ENCODE measurements around the gene SMOC2.
"Not testable (repeated sequence)": the region's sequence is repeated elsewhere in the genome, so short reads cannot be mapped to it uniquely, and the experiment has no call there.

Gene SMOC2

DNA sequence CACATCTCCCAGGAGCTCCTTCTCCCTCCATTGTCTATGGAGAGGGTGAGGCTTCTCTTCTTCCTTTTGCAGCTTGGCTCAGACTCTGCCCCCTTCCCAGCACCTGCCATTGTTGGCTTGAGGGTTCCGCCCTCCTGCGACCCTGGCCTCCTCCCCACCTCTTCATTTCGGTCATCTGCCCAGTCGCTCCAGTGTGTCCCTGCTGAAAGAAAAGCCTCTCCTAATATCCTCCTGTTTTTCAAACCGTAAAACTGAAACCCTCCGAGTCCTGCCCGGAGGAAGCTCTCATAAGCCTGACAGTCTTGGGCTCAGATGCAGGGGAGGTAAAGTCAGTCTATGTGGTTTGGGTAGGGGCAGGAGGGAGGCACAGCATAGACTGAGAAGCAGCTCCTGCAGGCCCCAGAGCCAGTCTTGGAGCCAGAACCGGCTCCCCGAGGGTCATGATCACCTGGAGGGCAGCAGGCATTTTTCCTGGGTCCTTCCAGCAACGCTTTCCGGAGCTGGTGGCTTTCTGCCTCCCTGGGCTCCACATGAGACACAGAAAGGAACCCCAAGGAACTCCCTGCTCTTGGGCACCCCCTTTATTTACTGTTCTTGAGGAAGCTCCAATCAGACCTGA, 235.1 kb downstream of the SMOC2 start:
- DNase-seq (ENCODE audit: low spot score in 2 of 2) = no peak
- no peak overlapping the region for H3K4me3 ChIP-seq
- in situ Hi-C loops (cut with MboI; ENCODE audit: low sequenced_read_pairs) = no loop called here
- H3K36me3 ChIP-seq (replicated peaks) = no peaks in the 10 kb centered on the region
- H3K4me1 ChIP-seq = no peaks in the 10 kb centered on the region
- no peaks in the 10 kb centered on the region for H3K27me3 ChIP-seq (ENCODE audit: low read depth)
- H3K9me3 ChIP-seq = no peaks in the 10 kb centered on the region

GRCh38 chr6:168676552-168677322, 235.8 kb downstream of the SMOC2 start:
- no peaks in the 10 kb centered on the region for H3K4me1 ChIP-seq
- no peak overlapping the region for H3K4me3 ChIP-seq
- no peaks in the 10 kb centered on the region for H3K9me3 ChIP-seq
- in situ Hi-C loops (cut with MboI; ENCODE audit: low sequenced_read_pairs) = no loop called here
- H3K36me3 ChIP-seq (replicated peaks) = no peaks in the 10 kb centered on the region
- DNase-seq (ENCODE audit: low spot score in 2 of 2) = no peak
- no peaks in the 10 kb centered on the region for H3K27me3 ChIP-seq (ENCODE audit: low read depth)

DNA sequence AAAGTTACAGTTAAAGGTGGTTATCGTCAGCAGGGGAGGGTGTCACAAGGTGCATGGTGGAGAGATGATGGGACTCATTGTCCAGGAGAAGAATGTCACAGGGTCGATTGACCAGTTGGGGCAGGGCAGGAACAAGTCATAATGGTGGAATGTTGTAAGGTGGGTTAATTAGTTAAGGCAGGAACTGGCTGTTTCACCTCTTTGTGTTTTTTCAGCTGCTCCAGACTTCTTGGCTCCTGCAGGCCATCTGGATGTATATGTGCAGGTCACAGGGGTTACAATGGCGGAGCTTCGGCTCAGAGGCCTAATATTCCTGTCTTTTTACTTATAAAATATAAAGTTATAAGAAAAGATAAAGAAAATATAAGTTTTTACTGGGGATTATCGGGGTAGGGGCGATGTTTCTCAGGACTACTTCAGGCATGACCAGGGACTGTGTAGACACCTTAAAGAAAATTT, 236.4 kb downstream of the SMOC2 start:
- H3K4me3 ChIP-seq; H3K36me3 ChIP-seq (replicated peaks); H3K27me3 ChIP-seq (ENCODE audit: low read depth); H3K9me3 ChIP-seq; H3K4me1 ChIP-seq; DNase-seq (ENCODE audit: low spot score in 2 of 2); in situ Hi-C loops (cut with MboI; ENCODE audit: low sequenced_read_pairs): not testable (repeated sequence)

DNA sequence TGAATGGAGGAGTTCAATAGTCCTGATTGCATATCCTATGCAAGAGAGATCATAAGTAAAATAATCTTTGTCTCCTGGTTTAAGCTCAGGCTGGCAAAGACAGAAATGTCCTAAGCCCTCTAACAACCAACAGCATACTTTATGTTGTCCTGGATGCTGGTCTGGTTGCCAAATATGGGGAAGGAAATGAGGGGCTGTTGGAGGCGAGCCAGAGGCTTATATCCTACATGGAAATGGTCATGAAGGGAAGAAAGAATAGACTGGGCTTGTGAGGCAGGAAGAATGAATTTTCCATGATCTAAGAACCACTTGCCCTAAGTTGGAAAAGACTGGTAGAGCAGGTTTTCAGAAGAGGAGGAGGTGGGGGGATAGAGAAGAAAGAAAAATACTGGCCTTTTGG, 237.1 kb downstream of the SMOC2 start:
- H3K4me3 ChIP-seq = no peak overlapping the region
- no peaks in the 10 kb centered on the region for H3K27me3 ChIP-seq (ENCODE audit: low read depth)
- no peaks in the 10 kb centered on the region for H3K36me3 ChIP-seq (replicated peaks)
- in situ Hi-C loops (cut with MboI; ENCODE audit: low sequenced_read_pairs) = no loop called here
- DNase-seq (ENCODE audit: low spot score in 2 of 2) = no peak
- H3K4me1 ChIP-seq = no peaks in the 10 kb centered on the region
- no peaks in the 10 kb centered on the region for H3K9me3 ChIP-seq

DNA sequence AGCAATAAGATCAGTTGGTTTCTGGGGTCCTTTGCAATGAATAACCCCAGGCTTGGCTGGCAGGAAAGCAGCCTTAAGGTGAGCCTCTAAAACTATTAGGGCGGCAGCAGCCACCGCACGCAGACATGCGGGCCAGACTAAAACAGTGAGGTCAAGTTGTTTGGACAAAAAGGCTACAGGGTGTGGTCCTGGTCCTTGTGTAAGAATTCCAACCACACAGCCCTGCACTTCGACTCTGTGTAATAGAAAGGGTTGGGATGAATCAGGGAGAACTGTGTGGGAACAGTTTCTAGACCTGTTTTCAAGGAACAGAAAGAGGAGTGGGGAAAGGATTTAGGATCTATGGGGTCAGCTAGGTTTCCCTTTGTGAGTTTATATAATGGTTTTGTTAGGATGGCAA, 237.6 kb downstream of the SMOC2 start:
- H3K9me3 ChIP-seq = no peaks in the 10 kb centered on the region
- H3K36me3 ChIP-seq (replicated peaks) = no peaks in the 10 kb centered on the region
- in situ Hi-C loops (cut with MboI; ENCODE audit: low sequenced_read_pairs) = no loop called here
- H3K4me3 ChIP-seq = no peak overlapping the region
- no peak for DNase-seq (ENCODE audit: low spot score in 2 of 2)
- H3K27me3 ChIP-seq (ENCODE audit: low read depth) = no peaks in the 10 kb centered on the region
- H3K4me1 ChIP-seq = no peaks in the 10 kb centered on the region

DNA sequence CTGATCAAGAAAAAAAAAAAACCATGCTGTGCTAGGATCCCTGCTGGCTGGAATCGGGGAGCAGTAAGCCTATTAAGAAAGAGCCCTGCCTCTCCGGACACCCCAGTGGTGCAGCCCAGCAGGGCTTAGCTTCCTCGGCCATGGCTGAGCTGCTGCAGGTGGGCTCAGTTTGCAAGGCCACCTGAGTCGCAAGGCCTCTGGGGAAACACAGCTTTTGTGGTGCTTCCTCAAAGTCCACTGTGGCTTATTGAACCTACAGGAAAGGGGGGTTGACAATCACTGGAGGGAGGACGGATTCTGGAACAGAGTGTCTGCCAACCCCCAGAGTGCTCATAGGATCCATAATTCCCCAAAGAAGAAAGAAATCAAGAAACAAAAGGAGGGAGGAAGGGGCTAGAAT, 240.8 kb downstream of the SMOC2 start:
- no peaks in the 10 kb centered on the region for H3K4me1 ChIP-seq
- no peak for DNase-seq (ENCODE audit: low spot score in 2 of 2)
- in situ Hi-C loops (cut with MboI; ENCODE audit: low sequenced_read_pairs) = no loop called here
- H3K36me3 ChIP-seq (replicated peaks) = no peaks in the 10 kb centered on the region
- H3K9me3 ChIP-seq = no peaks in the 10 kb centered on the region
- H3K4me3 ChIP-seq = no peak overlapping the region
- H3K27me3 ChIP-seq (ENCODE audit: low read depth) = no peaks in the 10 kb centered on the region

DNA sequence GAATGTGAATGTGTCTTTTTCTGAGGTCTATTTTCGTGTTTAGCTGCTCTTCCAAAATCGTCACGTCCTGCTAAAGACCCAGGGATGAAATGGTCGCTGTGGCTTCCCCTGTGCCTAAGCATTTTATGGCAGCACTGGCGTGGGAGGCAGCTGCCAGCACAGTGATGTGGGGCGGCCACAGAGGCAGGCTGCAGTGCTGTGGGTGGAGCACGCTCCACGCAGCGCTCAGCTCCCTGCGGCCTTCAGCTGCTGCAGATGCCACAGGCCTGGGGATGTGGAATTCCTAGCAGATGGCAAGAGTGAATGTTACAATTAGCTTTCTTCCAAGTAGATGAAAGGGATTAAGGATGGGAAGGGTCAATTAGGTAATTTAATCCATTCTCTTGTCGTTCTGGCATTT, 242.6 kb downstream of the SMOC2 start:
- Histone ChIP-seq H3K27me3 (ENCODE audit: low read depth) (no peaks in the 10 kb centered on the region), H3K4me3 (no peak overlapping the region), H3K4me1 (no peaks in the 10 kb centered on the region), H3K9me3 (no peaks in the 10 kb centered on the region), H3K36me3 (replicated peaks) (no peaks in the 10 kb centered on the region)
- in situ Hi-C loops (cut with MboI; ENCODE audit: low sequenced_read_pairs) = no loop called here
- DNase-seq (ENCODE audit: low spot score in 2 of 2) = no peak

DNA sequence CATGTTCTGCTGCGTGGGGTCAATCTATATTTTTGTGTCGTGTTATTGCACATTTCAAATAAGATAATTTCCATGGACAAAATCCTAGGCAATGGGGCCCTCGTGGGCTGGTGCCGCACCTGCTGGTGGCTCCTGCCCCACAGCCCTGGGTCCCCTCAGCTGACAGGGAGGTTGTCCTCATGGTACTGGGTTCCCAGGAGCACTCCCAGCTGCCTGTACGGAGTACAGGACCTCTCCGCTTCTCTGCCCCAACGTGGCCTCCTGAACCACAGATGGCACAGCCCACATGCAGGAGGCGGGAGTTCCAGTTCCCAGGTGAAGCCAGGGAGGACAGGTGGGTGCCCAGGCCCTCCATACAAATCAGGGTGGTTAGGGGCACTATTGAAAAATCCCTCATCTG, 243.5 kb downstream of the SMOC2 start:
- H3K27me3 ChIP-seq (ENCODE audit: low read depth) = no peaks in the 10 kb centered on the region
- no peaks in the 10 kb centered on the region for H3K4me1 ChIP-seq
- no peak overlapping the region for H3K4me3 ChIP-seq
- no peak for DNase-seq (ENCODE audit: low spot score in 2 of 2)
- H3K36me3 ChIP-seq (replicated peaks) = no peaks in the 10 kb centered on the region
- H3K9me3 ChIP-seq = no peaks in the 10 kb centered on the region
- in situ Hi-C loops (cut with MboI; ENCODE audit: low sequenced_read_pairs) = no loop called here

DNA sequence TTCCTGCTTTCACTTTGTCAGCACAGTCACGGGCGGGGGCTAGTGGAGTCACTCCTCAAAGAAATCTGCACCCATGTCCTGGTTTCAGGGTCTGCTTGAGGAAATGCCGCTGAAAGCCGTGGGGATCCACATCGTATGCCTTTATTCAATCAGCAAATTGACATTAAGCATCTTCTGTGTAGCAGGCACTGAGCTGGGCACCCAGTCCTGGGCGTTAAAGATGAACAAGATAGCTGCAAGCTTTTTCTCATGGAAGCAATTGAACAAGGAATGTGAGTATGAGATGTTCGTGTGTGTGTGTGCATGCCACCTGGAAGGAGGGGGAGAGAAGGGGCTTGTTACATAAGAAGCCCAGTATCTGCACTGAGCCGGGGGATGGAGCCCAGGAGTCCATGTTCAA, 243.9 kb downstream of the SMOC2 start:
- DNase-seq (ENCODE audit: low spot score in 2 of 2) = no peak
- Histone ChIP-seq H3K4me3 (no peak overlapping the region), H3K9me3 (no peaks in the 10 kb centered on the region), H3K27me3 (ENCODE audit: low read depth) (no peaks in the 10 kb centered on the region), H3K4me1 (no peaks in the 10 kb centered on the region), H3K36me3 (replicated peaks) (no peaks in the 10 kb centered on the region)
- in situ Hi-C loops (cut with MboI; ENCODE audit: low sequenced_read_pairs) = no loop called here

DNA sequence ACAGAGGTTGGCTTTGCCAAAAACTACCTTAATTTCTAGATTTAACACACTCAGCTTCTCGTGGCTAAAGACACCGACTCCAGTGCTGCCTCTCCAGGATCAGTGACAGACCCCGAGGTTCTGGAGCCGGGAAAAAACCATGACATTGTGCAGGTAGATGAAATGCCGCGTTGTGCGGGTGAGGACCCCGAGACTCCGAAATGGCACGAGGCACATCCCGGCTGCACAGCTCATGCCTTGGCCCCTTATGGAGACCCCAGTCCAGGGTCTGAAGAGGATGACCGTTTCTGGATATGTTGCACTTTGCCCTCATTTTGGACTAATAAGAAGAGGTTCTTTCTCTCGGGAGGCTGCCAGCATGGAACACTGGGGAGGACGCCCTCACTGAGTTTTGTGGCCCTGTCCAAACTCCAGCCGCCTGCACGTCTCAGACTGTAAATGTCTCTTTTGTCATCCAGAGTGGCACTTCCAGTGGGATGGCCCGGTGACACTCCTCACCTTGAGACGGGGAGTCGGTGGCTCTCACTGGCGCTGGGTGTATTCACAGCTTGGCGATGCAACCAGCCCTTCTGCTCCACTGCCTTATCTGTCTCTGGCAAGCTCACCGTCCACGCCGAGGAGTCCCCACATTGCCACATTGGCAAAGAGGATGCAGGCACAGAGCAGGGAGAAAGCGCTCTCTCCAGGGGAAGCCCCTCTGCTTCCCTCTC, 245.2 kb downstream of the SMOC2 start:
- in situ Hi-C loops (cut with MboI; ENCODE audit: low sequenced_read_pairs) = no loop called here
- Histone ChIP-seq H3K4me3 (no peak overlapping the region), H3K4me1 (no peaks in the 10 kb centered on the region), H3K9me3 (no peaks in the 10 kb centered on the region), H3K27me3 (ENCODE audit: low read depth) (no peaks in the 10 kb centered on the region), H3K36me3 (replicated peaks) (no peaks in the 10 kb centered on the region)
- DNase-seq (ENCODE audit: low spot score in 2 of 2) = no peak

DNA sequence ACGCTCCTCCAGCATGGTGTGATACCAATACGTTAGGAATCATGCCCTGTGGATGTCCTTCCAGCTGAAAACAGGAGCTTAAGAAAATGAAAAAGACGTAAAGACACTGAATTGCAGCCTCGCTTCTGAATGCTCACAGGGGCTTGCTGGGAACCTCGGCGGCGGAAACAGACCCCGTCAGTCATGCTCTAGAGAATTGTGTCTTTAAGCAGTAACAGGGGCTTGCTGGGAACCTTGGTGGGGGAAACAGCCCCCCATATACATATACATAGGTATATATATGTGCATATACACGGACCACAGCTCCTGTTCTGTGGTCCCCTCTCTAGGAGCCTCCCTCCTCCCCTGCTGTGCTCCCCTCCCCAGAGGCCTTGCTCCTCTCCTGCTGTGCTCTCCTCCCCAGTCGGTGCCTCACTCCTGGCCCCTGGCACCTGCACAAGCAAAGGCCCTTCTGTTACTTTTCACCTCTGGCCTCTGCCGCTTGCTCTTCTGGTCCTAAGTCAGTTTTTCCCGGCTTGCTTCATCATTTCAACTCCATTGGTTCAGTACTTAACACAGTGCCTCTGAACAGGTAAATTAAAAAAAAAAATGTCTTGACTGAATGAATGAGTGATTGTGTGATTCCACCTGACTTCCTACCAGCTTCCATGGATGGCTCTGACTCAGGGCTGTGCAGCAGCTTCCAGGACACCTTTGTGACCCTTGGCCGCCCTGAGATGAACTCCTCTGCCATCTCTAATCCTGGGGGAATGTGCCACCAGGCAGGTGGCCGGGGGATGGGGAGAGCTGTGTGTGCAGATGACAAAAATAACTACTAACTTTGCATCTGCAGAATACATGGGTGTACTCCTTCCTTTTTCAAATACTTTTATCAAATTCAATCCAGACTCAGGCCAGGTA, 246.1 kb downstream of the SMOC2 start:
- DNase-seq (ENCODE audit: low spot score in 2 of 2) = no peak
- no peaks in the 10 kb centered on the region for H3K27me3 ChIP-seq (ENCODE audit: low read depth)
- H3K4me1 ChIP-seq = no peaks in the 10 kb centered on the region
- no peaks in the 10 kb centered on the region for H3K36me3 ChIP-seq (replicated peaks)
- in situ Hi-C loops (cut with MboI; ENCODE audit: low sequenced_read_pairs) = no loop called here
- H3K4me3 ChIP-seq = no peak overlapping the region
- H3K9me3 ChIP-seq = no peaks in the 10 kb centered on the region

DNA sequence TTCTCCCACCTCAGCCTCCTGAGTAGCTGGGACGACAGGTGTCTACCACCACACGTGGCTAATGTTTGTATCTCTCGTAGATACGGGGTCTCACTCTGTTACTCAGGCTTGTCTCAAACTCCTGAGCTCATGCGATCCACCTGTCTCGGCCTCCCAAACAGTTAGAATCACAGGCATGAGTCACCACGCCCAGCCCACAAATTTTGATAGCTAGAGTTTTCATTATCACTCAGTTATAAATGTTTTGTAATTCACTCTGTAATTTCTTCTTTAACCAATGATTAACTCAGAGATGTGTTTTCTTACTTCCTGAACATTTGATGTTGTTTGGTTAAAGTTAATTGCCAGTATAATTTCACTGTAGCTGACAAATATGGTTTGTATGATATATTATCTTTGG, 249.3 kb downstream of the SMOC2 start:
- Histone ChIP-seq H3K36me3 (replicated peaks) (no peaks in the 10 kb centered on the region), H3K27me3 (ENCODE audit: low read depth) (no peaks in the 10 kb centered on the region), H3K4me3 (no peak overlapping the region), H3K9me3 (no peaks in the 10 kb centered on the region), H3K4me1 (no peaks in the 10 kb centered on the region)
- no peak for DNase-seq (ENCODE audit: low spot score in 2 of 2)
- in situ Hi-C loops (cut with MboI; ENCODE audit: low sequenced_read_pairs) = no loop called here

DNA sequence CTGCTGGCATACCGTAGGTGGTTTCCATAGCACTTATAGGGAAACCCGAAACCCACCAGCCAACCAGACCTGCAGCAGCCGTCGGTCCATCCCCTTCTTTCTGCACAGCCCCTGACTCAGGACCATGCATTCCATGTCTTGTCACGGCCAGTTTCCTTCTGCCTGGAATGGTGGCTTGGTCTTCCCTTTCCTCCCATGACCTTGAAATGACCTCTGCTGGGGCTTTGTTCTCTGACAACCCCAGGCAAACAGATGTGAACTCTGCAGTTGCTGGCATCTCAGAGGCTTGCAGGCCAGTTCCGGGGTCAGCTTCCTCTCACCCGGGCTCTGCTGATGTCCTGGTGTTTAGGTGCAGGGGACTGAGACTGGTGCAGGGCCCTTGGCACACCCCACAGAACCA, 250.8 kb downstream of the SMOC2 start:
- Histone ChIP-seq H3K9me3 (no peaks in the 10 kb centered on the region), H3K4me3 (no peak overlapping the region), H3K36me3 (replicated peaks) (no peaks in the 10 kb centered on the region), H3K27me3 (ENCODE audit: low read depth) (no peaks in the 10 kb centered on the region), H3K4me1 (no peaks in the 10 kb centered on the region)
- in situ Hi-C loops (cut with MboI; ENCODE audit: low sequenced_read_pairs) = no loop called here
- no peak for DNase-seq (ENCODE audit: low spot score in 2 of 2)

Measured in HAP-1 (cell line).